HG02970 (cell line): Measurements from ENCODE around the gene AP2B1.

Experiments
- ATAC-seq: cut with Tn5 transposase; IDR thresholded peaks from one replicate; pipeline ENCODE4 v1.9.1; 2021; ENCODE audit warnings: mild to moderate bottlenecking, moderate library complexity, moderate number of reproducible peaks; ENCODE audit not compliant: unreplicated experiment, low FRiP score

The AP2B1 gene

GRCh38 chr17:35765086-35765710, 178.1 kb downstream of the AP2B1 start:
- ATAC-seq, result no peak

GRCh38 chr17:35765756-35766488, 178.8 kb downstream of the AP2B1 start:
- no peak for ATAC-seq

GRCh38 chr17:35766489-35766877, 179.4 kb downstream of the AP2B1 start:
- no peak for ATAC-seq

- ATAC-seq, result no peak
These were observed 179.9 kb downstream of the AP2B1 start for GRCh38 chr17:35766903-35767510.

GRCh38 chr17:35768797-35769196, 181.7 kb downstream of the AP2B1 start:
- no peak for ATAC-seq

GRCh38 chr17:35769895-35770486, 182.9 kb downstream of the AP2B1 start:
- ATAC-seq, result no peak

- no peak for ATAC-seq
These were observed 186.0 kb downstream of the AP2B1 start for GRCh38 chr17:35773129-35773528.

GRCh38 chr17:35773679-35774425, 186.7 kb downstream of the AP2B1 start:
- no peak for ATAC-seq

- ATAC-seq, result no peak
These were observed 187.4 kb downstream of the AP2B1 start for GRCh38 chr17:35774499-35774898.

GRCh38 chr17:35775039-35775438, 187.9 kb downstream of the AP2B1 start:
- ATAC-seq, result no peak

GRCh38 chr17:35775583-35775982, 188.5 kb downstream of the AP2B1 start:
- no peak for ATAC-seq
